ENCODE measurements around the gene NUDCD3.

The NUDCD3 gene

GRCh38 chr7:44408596-44408995 is 81.9 kb downstream of the NUDCD3 start:
- Histone ChIP-seq H3K27ac (no peak overlapping the region), H3K4me3 (ENCODE audit: low read depth, low read length) (no peak overlapping the region), H3K36me3 (replicated peaks) (peaks cover 5% of the 10 kb centered on the region), H3K27me3 (replicated peaks) (no peaks in the 10 kb centered on the region)
- no peak for DNase-seq
- in situ Hi-C loops (cut with HindIII; ENCODE audit: low pct_ligation_motif_present, low sequenced_read_pairs), result no loop called here
- TF ChIP-seq, protein P1, sequence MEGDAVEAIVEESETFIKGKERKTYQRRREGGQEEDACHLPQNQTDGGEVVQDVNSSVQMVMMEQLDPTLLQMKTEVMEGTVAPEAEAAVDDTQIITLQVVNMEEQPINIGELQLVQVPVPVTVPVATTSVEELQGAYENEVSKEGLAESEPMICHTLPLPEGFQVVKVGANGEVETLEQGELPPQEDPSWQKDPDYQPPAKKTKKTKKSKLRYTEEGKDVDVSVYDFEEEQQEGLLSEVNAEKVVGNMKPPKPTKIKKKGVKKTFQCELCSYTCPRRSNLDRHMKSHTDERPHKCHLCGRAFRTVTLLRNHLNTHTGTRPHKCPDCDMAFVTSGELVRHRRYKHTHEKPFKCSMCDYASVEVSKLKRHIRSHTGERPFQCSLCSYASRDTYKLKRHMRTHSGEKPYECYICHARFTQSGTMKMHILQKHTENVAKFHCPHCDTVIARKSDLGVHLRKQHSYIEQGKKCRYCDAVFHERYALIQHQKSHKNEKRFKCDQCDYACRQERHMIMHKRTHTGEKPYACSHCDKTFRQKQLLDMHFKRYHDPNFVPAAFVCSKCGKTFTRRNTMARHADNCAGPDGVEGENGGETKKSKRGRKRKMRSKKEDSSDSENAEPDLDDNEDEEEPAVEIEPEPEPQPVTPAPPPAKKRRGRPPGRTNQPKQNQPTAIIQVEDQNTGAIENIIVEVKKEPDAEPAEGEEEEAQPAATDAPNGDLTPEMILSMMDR (IDR thresholded peaks at IDR 0.05; ENCODE audit: low read depth, low read length, missing control alignments), result no peak

DNA sequence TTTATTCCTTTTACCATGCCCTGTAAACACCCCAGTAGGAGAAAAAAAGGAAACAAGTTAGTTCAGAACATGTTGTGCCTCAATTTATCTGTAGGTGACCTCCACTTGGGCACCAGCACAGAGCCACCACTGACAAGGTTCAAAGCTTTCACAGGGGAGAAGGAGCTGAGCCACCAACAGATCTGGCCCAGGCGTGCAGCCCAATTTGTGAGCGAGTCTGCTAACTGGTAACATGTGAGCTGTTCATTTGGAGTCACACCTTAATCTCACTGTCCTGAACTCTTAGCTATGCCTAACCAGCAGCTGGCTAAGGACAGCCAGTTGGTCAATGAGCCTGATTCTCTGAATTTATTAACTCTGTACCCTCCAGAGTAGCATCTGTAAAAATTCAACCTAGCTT is 86.7 kb downstream of the NUDCD3 start:
- H3K27ac ChIP-seq, result no peak overlapping the region
- H3K4me3 ChIP-seq (ENCODE audit: low read depth, low read length), result no peak overlapping the region
- in situ Hi-C loops (cut with HindIII; ENCODE audit: low pct_ligation_motif_present, low sequenced_read_pairs), result no loop called here
- TF ChIP-seq, protein P1 (IDR thresholded peaks at IDR 0.05; ENCODE audit: low read depth, low read length, missing control alignments), result no peak
- DNase-seq, result no peak
- H3K36me3 ChIP-seq (replicated peaks), result peaks cover 5% of the 10 kb centered on the region
- H3K27me3 ChIP-seq (replicated peaks), result no peaks in the 10 kb centered on the region

GRCh38 chr7:44403176-44403759 is 87.2 kb downstream of the NUDCD3 start:
- Histone ChIP-seq H3K36me3 (replicated peaks) (peaks cover 5% of the 10 kb centered on the region), H3K27me3 (replicated peaks) (no peaks in the 10 kb centered on the region), H3K27ac (no peak overlapping the region), H3K4me3 (ENCODE audit: low read depth, low read length) (no peak overlapping the region)
- no peak for DNase-seq
- TF ChIP-seq, protein P1 (IDR thresholded peaks at IDR 0.05; ENCODE audit: low read depth, low read length, missing control alignments), result no peak
- in situ Hi-C loops (cut with HindIII; ENCODE audit: low pct_ligation_motif_present, low sequenced_read_pairs), result no loop called here

DNA sequence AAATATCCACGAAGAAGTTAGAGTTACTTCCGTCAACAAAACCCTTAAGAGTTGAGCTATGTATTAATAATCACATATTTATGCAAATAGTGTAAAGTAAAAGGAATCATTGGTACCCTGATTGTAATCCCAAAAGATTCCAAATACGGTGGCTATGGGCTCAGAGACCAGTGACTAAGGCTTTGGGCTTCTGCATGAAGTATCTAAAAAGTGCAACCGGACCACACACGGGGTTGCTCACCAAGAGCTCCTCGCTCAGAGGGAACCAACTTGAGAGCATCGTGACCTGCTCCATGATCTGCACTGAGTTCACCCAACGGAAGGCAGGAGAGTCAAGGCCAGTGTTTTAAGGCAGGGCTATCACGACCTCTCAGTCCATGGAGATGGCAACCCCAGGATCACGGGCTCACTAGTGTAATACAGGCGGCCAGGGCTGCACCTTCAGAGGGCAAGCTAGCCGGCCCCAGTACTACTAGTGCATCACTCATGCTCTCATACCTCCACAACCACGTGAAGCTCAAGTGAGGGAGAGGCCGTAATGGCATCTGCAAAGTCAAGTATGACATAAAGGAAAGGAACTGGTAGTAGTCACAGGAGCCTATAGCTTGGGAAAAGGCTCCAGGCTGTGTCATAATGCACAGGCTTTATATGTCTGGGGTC is 87.9 kb downstream of the NUDCD3 start:
- TF ChIP-seq, protein P1 (IDR thresholded peaks at IDR 0.05; ENCODE audit: low read depth, low read length, missing control alignments), result no peak
- H3K36me3 ChIP-seq (replicated peaks), result peaks cover 5% of the 10 kb centered on the region
- in situ Hi-C loops (cut with HindIII; ENCODE audit: low pct_ligation_motif_present, low sequenced_read_pairs), result no loop called here

DNA sequence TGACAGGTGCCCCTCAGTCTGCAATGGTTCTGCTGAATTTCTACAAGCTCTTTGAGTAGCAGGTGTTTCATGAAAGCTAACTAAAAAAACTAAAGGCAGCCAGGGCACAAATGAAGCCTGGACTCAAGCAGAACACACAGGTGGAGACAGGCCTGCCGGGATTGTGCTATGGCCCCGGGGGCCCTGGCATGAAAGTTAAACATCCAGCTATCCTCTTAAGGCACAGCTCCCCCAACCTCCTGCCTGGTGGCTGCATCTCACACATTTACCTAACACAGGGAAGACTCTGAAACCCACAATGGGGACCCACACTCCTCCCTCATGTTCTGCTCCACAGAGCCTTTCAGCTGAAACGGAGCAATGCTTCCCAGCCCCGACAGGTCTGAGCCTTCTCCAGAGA is 88.8 kb downstream of the NUDCD3 start:
- in situ Hi-C loops (cut with HindIII; ENCODE audit: low pct_ligation_motif_present, low sequenced_read_pairs), result no loop called here
- H3K36me3 ChIP-seq (replicated peaks), result peaks cover 5% of the 10 kb centered on the region

More for the DNA sequence above, 87.9 kb downstream of the NUDCD3 start:
- no peak for DNase-seq
- no peak overlapping the region for H3K27ac ChIP-seq
- no peak overlapping the region for H3K4me3 ChIP-seq (ENCODE audit: low read depth, low read length)
- H3K27me3 ChIP-seq (replicated peaks), result no peaks in the 10 kb centered on the region

More for the DNA sequence above, 88.8 kb downstream of the NUDCD3 start:
- H3K4me3 ChIP-seq (ENCODE audit: low read depth, low read length), result no peak overlapping the region
- H3K27ac ChIP-seq, result no peak overlapping the region
- no peaks in the 10 kb centered on the region for H3K27me3 ChIP-seq (replicated peaks)
- TF ChIP-seq, protein P1 (IDR thresholded peaks at IDR 0.05; ENCODE audit: low read depth, low read length, missing control alignments), result no peak
- DNase-seq, result no peak
